IPS-NIHi7 (cell line): Measurements from ENCODE around the gene GZMM.

Experiments used
- DNase-seq: peaks from one replicate; pipeline ENCODE4 v3.0.0; 2012; ENCODE audit warnings: mixed read lengths; ENCODE audit errors: extremely low spot score

Gene GZMM

DNA sequence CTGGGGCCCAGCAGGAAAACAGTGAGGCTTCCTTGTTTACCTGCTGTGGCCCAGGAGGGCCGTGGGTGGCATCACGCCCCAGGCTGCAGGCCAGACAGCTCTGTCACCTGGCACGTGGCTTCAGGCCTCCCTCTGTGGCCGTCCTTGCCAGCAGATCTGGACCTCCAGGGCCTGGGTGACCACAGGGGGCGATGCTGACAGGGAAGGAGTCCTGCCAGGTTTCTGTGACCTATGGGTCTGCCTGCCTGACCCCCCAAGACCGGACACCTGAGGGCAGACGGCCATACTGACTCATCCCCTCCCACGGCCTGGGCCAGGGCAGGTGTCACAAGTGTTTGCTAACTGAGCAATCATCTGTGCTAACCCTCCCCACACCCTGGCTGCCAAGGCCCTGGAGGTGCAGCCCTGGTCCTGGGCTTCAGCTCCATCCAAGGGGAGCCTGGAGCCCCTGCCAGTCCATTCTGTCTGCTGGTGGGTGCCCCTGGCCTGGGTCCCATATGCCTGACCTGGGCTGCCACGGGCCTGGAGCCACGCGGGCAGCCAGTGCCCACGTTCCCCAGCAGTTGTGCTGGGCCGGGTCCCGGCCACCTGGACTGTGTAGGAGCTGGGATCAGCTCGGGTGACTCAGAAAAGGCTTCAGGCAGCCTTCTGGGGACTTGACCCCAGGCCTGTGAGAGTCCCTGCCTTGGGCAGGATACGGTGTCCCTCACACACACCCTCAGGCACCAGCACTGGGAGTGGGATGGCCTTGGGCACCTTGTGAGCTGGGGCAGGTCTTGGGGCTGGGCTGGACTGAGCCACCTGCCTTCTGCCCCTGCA, 8.6 kb upstream of the GZMM start:
- DNase-seq, result no peak

DNA sequence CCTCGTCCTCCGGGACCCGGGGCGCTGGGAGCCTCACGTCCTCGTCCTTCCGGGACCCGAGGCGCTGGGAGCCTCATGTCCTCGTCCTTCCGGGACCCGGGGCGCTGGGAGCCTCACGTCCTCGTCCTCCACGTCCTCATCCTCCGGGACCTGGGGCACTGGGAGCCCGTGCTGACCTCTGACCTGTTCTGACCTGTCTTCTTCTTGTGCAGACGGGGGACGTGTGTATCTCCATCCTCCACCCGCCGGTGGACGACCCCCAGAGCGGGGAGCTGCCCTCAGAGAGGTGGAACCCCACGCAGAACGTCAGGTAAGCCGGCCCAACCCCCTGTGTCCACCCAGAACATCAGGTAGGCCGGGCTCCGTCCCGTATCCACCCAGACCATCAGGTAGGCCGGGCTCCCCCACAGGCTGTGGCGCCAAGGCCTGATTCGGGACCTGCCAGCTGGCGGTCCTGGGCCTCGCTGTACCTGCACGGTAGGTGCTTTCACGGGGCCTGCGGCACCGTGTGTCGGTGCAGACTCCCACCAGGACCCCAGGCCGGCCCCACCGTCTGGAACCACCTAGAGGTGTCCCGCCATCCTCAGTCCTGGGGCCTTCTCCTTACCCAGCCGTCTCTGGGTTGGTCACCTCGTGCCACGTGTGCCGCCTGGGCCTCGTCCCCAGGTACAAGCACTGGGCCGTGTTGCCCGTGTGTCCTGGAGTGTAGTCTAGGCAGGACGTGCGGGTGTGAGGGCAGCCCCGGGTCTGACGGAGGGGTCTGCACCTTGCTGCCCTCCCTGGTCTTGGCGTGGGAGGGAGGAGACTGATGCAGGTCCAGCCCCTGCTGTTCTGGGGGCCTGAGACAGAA, 7.6 kb upstream of the GZMM start:
- DNase-seq, result no peak

DNA sequence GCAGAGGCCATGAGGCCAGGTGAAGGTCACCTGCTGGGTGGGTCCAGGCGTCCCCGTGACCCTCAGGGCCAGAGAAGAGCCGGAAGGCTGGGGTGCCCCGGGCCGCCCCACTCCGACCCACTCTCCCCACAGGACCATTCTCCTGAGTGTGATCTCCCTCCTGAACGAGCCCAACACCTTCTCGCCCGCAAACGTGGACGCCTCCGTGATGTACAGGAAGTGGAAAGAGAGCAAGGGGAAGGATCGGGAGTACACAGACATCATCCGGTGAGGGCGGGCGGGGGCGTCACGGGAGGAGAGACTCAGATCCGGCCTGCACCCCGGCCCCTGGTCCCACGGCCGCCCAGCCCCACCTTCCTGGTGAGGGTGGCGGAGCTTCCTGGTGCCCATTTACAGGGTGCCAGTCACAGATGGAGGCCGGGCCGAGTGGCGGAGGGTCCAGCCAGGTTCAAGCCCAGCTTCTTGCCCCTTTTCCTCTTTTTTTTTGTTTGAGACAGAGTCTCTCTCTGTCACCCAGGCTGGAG, 6.9 kb upstream of the GZMM start:
- no peak for DNase-seq

DNA sequence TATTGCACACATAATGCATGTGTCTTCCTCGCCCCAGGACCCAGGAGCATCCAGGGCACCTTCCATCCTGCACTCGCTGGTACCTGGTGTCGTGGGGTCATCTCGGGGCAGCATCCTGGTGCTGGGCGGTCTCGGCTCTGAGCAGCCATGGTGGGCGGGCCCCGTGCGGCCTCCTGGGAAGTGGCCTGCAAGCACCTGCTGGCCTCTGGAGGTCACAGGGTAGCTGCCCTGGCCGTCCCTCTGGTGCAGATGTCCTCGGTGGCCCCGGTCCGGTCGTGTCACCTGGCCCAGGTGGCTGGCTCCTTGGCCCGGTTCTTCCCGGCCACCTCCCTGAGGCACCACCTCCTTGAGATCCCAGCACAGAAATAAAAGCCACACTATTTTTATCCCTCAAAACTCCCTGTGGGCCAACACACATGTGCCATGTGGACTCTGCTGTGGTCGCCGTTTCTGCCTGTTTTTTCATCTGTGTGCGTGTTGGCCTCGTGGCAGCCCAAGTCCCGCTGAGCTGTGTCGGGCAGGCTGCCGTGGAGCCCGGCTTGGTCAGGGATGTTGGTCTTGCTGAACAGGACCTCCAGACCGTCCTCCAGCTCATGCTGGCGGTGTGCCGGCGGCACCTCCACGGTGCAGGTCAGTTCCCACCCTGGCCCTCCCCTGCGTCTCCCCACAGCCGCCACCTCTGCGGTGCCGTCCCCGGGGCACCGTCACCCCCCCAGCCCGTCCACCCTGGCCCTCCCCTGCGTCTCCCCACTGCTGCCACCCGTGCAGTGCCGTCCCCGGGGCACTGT, 5.0 kb upstream of the GZMM start:
- no peak for DNase-seq

DNA sequence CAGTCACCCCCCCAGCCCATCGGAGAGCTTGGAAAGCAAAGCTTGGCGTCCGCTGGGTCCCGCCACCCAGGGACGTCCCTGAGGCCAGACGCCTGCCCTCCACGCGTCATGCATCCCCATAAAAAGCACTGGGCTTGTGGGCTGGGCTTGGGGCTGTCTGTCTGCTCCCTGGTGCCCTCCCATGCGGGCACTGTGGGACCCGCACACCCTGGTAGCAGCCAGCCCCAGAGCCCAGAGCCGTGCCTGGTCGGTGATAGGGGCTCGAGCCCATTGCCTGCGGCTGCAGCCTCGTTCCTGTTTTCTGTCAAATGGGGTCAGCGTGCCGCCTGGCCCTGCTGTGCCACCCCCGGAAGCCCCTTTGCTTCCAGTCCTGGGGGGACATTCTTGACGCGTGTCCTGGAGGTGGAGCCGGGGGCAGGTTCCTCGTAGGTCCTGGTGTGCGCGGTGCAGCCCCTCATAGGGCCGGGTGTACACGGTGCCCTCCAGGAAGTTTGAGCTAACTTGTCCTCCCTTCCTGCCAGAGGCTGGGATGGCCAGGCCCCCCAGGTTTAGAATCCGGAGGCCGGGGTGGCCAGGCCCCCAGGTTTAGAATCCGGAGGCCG, 4.3 kb upstream of the GZMM start:
- DNase-seq, result no peak

DNA sequence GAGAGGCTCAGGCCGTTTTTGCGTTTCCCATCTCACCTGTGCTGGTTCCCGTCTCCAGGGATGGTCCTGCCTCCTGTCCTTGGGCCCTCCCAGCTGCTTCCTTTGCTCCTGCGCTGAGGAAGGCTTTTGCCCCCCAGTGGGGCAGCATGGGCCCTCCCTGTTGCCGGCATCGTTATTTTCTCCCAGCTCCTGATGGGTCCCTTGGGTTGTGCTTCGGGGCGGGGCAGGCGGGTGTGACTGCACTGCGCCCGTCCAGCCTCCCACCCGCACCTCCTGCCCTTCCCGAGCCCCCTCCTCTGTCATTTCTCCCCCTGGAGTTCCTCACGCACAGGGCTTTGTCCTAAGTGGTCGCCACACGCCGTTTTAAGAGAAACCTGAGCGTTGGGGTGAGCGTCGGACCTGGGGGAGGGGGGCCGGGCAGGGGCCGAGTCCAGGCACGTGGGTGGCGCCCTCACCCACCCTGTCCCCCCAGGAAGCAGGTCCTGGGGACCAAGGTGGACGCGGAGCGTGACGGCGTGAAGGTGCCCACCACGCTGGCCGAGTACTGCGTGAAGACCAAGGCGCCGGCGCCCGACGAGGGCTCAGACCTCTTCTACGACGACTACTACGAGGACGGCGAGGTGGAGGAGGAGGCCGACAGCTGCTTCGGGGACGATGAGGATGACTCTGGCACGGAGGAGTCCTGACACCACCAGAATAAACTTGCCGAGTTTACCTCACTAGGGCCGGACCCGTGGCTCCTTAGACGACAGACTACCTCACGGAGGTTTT, 2.8 kb upstream of the GZMM start:
- DNase-seq, result no peak

DNA sequence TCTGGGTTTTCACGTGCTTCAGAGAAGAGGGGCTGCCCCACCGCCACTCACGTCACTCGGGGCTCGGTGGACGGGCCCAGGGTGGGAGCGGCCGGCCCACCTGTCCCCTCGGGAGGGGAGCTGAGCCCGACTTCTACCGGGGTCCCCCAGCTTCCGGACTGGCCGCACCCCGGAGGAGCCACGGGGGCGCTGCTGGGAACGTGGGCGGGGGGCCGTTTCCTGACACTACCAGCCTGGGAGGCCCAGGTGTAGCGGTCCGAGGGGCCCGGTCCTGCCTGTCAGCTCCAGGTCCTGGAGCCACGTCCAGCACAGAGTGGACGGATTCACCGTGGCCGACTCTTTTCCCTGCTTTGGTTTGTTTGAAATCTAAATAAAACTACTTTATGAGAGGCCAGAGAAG, 2.2 kb upstream of the GZMM start:
- no peak for DNase-seq

DNA sequence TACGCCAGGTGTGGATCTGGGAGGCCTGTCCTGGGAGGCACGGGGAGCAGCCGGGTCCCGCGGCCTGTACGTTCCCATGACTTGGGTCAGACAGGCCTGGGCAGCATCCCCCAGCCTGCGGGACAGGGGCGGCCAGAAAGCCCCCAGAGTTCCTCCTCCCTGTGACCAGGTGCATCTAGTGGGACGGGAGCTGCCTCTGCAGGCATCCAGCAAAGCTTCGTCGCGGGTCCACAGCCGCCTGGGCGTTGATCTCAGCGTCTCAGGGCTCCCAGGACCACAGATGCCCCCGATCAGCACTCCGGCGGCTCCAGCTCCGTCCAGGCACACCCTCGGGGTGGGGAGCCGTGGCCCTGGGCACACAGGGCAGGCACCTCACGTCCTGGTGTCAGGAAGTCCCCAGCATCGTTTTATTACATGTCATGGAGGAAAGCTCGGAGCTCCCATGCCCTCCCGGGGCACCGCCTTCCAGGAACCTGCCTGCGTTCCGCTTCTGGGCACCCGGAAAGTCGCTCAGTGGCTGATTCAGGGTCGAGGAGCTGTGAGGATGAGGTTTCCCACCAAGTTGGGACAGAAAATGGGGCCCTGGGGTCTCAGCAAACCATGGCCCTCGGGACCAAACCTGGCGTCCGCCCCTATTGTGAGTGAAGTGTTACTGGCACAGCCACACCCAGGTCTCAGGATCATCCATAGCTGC, 1.5 kb upstream of the GZMM start:
- no peak for DNase-seq

DNA sequence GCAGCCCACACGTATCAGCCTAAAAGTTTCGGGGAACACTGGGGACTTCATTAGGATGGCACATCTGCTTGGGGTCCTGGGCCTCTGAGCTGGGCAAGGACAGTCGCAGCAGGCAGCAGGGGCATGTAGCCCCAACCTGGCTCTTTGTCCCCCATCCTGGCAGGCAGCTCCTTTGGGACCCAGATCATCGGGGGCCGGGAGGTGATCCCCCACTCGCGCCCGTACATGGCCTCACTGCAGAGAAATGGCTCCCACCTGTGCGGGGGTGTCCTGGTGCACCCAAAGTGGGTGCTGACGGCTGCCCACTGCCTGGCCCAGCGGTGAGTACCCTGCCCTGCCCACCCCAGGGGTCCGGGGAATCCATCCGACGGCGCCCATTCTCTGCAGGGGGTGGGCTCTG, 3.3 kb downstream of the GZMM start:
- DNase-seq, result no peak

DNA sequence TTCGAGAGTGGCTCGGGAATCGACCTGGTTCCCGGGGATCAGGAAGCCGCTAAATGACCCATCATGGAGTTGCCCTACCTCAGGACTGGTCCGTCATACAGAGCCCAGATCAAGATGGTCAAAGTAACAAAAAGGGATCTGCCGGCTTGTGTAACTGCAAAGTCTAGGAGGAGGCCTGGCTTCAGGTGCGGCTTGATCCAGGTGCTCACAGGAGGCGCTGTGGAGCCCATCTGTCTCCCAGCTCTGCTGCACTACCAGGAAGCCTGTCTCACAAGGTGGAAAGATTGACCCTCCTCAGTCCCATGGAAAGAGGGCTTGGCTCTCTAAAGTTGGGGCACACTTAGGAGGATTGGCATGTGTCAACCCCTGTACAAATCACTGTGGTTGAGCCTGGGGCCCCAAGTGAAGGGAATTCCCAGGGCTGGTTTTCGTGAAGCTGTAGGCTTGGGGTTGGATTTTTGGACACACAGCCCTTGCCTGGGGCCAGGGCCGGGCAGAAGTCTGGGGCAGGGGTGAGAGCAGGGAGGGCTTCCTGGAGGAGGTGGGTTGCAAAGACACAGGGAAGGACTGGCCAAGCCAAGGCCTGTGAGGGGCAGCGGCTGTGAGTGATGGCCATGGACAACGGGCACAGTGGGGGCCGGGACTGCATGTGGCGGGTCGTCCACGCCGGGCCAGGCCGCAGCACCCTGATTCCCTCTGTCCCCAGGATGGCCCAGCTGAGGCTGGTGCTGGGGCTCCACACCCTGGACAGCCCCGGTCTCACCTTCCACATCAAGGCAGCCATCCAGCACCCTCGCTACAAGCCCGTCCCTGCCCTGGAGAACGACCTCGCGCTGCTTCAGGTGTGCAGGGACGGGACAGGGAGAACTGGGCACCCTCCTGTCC, 4.2 kb downstream of the GZMM start:
- no peak for DNase-seq

DNA sequence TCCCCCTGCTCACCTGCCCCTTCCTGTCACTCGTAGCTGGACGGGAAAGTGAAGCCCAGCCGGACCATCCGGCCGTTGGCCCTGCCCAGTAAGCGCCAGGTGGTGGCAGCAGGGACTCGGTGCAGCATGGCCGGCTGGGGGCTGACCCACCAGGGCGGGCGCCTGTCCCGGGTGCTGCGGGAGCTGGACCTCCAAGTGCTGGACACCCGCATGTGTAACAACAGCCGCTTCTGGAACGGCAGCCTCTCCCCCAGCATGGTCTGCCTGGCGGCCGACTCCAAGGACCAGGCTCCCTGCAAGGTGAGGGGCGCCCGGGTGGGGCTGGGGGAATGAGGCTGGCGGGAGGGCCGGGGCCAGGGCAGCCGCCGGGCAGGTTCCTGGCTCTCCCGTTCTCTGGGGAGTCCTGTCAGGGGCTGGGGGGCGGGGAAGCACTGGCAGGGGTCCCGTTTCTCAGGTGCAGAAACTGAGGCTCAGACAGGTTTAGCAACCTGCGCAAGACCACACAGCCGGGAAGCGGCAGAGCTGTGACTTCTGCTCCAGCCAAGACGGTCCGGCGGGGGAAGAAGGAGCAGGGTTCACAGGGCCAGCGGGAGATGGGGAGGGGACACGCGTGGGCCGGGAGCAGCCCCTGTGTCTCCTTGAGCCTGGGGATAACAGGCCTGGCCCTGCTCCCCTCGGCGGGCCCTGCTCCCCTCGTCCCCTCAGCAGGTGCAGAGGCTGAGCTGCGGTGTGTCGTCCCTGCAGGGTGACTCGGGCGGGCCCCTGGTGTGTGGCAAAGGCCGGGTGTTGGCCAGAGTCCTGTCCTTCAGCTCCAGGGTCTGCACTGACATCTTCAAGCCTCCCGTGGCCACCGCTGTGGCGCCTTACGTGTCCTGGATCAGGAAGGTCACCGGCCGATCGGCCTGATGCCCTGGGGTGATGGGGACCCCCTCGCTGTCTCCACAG, 5.3 kb downstream of the GZMM start:
- DNase-seq, result no peak

DNA sequence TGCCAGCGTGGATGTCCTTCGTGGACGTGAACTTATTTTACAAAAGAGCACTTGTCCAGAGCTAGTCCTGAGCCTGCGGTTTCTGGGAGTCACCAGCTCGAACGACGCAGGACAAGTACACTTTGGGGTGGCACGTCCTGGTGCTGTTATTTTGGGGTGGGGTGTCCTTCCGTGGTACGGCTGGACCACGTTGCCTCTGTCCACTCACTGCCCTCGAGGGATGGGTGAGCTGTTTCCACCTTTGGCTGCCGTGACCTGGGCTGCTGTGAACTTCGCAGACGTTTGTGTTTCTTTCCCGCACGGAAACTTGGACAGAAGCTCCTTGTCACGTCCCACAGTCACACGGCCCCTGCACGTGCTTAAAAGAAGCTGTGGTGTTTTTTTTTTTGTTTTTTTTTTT, 11.0 kb downstream of the GZMM start:
- DNase-seq, result no peak

DNA sequence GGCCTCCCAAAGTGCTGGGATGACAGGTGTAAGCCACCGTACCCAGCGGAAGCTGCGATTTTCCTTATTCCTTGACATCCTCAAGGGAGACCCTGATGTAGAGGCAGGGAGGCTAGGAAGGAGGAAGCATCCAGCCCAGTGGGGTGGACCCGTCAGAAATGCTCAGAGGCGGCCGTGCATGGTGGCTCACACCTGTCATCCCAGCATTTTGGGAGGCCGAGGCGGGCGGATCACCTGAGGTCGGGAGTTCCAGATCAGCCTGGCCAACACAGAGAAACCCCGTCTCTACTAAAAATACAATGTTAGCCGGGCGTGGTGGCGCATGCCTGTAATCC, 11.6 kb downstream of the GZMM start:
- DNase-seq, result no peak

DNA sequence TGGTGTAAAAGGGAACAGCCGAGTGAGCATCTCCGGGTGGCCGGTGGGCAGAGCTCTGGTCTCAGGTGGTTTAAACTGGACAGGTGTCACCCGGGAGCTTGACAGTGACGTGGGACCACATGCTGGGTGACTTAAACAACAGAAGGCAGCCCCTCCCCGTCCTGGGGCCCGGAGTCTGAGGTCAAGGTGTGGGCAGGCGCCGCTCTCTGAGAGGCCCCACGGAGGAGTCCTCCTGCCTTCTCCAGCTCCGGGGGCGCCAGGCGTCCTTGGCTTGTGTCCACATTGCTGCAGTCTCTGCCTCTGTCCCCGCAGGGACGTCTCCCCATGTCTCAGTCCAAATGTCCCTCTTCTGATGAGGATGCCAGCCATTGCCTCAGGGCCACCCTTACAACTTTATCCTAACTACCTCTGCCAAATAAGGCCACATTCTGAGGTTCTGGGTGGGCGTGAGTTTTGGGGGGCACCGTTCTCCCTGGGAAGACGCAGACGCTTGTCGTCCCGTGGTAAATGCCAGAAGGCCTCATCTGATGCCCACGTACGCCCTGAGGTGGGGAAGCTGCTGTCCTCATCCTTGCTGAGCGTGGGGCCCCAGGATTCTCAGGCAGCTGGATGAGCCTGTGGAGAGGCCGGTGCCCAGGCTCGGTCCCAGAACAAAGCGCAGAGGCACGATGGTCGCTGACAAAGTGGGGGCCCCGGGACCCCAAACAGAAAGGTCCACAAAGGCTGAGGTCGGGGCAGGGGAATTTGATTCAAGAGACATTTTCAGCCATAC, 12.9 kb downstream of the GZMM start:
- no peak for DNase-seq

DNA sequence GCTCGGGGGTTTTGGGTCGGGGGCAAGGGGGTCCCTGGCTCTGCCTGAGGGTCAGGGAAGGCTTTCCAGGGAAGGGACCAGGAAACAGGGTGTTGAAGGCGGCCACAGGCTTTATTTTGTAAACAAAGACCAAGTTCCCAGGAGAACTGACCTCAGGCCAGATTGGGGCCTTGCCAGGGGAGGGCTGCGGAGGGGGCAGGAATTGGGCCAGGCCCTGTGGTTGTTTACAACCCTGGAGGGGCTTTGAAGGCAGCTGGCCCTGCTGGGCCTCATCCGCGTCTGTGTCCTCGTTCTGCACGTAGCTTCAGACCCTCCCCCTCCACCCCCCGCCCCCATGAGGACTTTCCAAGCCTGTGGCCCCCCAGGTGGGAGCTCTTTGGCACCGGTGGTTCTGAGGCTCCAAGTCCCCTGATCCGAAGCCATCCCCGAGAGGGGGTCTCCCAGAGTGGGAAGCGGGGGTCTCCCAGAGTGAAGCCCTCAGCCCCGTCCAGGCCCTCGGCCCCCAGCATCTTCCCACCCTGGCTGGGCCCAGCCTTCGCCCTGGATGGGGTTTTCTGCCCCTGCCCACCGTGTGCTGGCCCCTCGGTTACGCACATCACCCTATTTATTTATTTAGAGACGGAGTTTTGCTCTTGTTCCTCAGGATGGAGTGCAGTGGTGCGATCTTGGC, 15.1 kb downstream of the GZMM start:
- no peak for DNase-seq

DNA sequence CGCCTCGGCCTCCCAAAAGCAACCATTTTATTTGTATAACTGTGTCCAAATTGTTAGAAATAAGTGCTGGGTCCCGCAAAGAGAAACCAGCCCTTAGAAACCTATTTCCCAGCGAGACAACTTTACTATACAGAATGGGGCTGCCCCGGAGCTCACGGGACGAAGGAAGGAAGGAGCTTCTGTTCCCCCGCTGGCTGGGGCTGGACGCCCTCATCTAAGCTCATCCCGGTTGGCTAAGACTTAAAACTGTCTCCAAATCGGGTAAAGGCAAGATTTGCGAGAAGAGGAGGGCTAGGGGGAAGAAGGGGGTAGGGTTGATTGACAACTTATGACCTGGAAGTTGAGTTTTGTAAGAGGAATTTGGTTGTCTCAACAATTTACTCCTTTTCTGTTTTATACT, 16.3 kb downstream of the GZMM start:
- DNase-seq, result no peak

DNA sequence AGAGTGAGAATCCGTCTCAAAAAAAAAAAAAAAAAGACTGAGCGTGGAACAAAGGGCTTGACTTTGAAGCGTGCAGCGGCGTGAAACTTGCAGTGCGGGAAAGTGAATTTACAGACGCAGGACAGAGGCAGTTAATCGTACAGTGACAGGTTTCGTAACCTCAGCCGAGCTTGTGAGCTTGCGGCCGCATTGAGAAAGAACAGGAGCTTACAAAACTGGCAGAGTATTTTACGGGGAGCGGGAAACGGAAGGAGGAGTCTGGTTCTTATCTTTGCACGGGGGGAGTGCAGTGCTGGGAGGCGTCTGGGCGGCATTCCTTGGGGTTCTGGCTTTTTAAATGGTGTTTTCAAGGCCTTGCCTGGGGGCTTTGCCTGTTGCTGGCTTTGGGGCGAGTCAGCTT, 22.6 kb downstream of the GZMM start:
- no peak for DNase-seq
